Liver (tissue), 9 donors: ENCODE results near the gene SOWAHA. TPM values are rescaled to one million over a fixed set of nuclear protein-coding genes. Genes with fewer than 3 reads are reported as not detected.
A peak's percentile ranks its signal among the peaks of the same experiment; 100 is the strongest.

Source experiments
- DNase-seq: peaks from one replicate; pipeline ENCODE4 v3.0.0-alpha.2; 2017; ENCODE audit warnings: low spot score
- H3K27ac ChIP-seq, 2 donors: one replicate each; pipeline ENCODE4 v1.7.0; 2013; ENCODE audit warnings: inconsistent platforms in 2 of 2, low read length in 2 of 2, control low read depth in 1 of 2, low read depth in 1 of 2, mild to moderate bottlenecking in 1 of 2
- H3K27me3 ChIP-seq, 4 donors: one replicate each; pipeline versions ENCODE4 v1.6.1 to v1.7.0; 2013; ENCODE audit warnings: low read length in 3 of 4, inconsistent platforms in 1 of 4, mild to moderate bottlenecking in 1 of 4, moderate library complexity in 1 of 4; ENCODE audit not compliant: control insufficient read depth in 4 of 4, insufficient read depth in 4 of 4
- H3K36me3 ChIP-seq, 4 donors: one replicate each; pipeline versions ENCODE4 v1.6.1 to v1.7.0; 2013; ENCODE audit warnings: low read length in 3 of 4, mild to moderate bottlenecking in 3 of 4, low read depth in 1 of 4, moderate library complexity in 1 of 4; ENCODE audit not compliant: control insufficient read depth in 4 of 4, insufficient read depth in 3 of 4
- H3K4me1 ChIP-seq, 4 donors: one replicate each; pipeline versions ENCODE4 v1.6.1 to v1.7.0; 2013; ENCODE audit warnings: low read length in 3 of 4, mild to moderate bottlenecking in 3 of 4, moderate library complexity in 1 of 4; ENCODE audit not compliant: control insufficient read depth in 4 of 4, insufficient read depth in 4 of 4
- H3K4me3 ChIP-seq, 3 donors: one replicate each; pipeline versions ENCODE4 v1.6.1 to v1.7.0; 2013; ENCODE audit warnings: low read length in 3 of 3, control low read depth in 1 of 3, low read depth in 1 of 3, mild to moderate bottlenecking in 1 of 3
- H3K9ac ChIP-seq, 2 donors: one replicate each; pipeline ENCODE4 v1.7.0; 2013; ENCODE audit warnings: low read length in 2 of 2, mild to moderate bottlenecking in 2 of 2, moderate library complexity in 2 of 2, control low read depth in 1 of 2, low read depth in 1 of 2
- H3K9me3 ChIP-seq, 4 donors: one replicate each; pipeline versions ENCODE4 v1.6.1 to v1.7.0; 2013; ENCODE audit warnings: low read length in 3 of 4; ENCODE audit not compliant: control insufficient read depth in 4 of 4
- CTCF ChIP-seq: fragments of 150-350 bp; IDR thresholded peaks from 2 replicates; pipeline ENCODE4 v1.5.1; 2017; ENCODE audit warnings: improper control_type of control experiment, low read depth, low read length; ENCODE audit not compliant: missing input control
- EGR1 ChIP-seq, 2 donors: IDR thresholded peaks; 2 replicates each; pipeline ENCODE4 v1.6.1; 2016 to 2018; ENCODE audit warnings: antibody characterized with exemption in 2 of 2, low read depth in 2 of 2
- FOXA1 ChIP-seq: IDR thresholded peaks from 2 replicates; pipeline ENCODE4 v1.6.1; 2016; ENCODE audit warnings: antibody characterized with exemption
- FOXA2 ChIP-seq: IDR thresholded peaks from 2 replicates; pipeline ENCODE4 v1.6.1; 2016; ENCODE audit warnings: antibody characterized with exemption
- HNF4A ChIP-seq, 2 donors: conservative IDR thresholded peaks; 2 replicates each; pipeline ENCODE4 v1.6.1; 2016; ENCODE audit warnings: antibody characterized with exemption in 2 of 2, mild to moderate bottlenecking in 2 of 2
- HNF4G ChIP-seq: IDR thresholded peaks from 2 replicates; pipeline ENCODE4 v1.6.1; 2016; ENCODE audit warnings: antibody characterized with exemption
- JUND ChIP-seq, 2 donors: IDR thresholded peaks; 2 replicates each; pipeline ENCODE4 v1.6.1; 2016; ENCODE audit warnings: antibody characterized with exemption in 2 of 2
- NR2F2 ChIP-seq: IDR thresholded peaks from 2 replicates; pipeline ENCODE4 v1.6.1; 2016; ENCODE audit warnings: antibody characterized with exemption
- RXRA ChIP-seq, 2 donors: IDR thresholded peaks; 2 replicates each; pipeline ENCODE4 v1.6.1; 2017 to 2018; ENCODE audit warnings: antibody characterized with exemption in 2 of 2, mild to moderate bottlenecking in 1 of 2
- SP1 ChIP-seq: IDR thresholded peaks from 2 replicates; pipeline ENCODE4 v1.6.1; 2018; ENCODE audit warnings: antibody characterized with exemption, mild to moderate bottlenecking
- YY1 ChIP-seq: IDR thresholded peaks from 2 replicates; pipeline ENCODE4 v1.6.1; 2016; ENCODE audit warnings: antibody characterized with exemption, mild to moderate bottlenecking
- ZBTB33 ChIP-seq: IDR thresholded peaks from 2 replicates; pipeline ENCODE4 v1.6.1; 2016; ENCODE audit warnings: antibody characterized with exemption
- WGBS: extraction: QIAGEN DNeasy Blood & Tissue Kit; methylation state at CpG from one replicate; pipeline ENCODE4 v1.1.7; 2013; 5-methylcytosine and 5-hydroxymethylcytosine counted together
- polyA plus RNA-seq, 2 donors: library from polyadenylated mRNA; stranded (reverse) in 1 of 2; unstranded in 1 of 2; fragments of 200-250 nt in 1 of 2; fragments of >200 nt in 1 of 2; fragmentation: Nextera tagmentation in 1 of 2; extraction: Ambion mirVana in 1 of 2; gene quantifications; one replicate each; pipeline versions ENCODE4 v1.2.1 to v1.2.3, GENCODE V29; 2013 to 2015
- total RNA-seq, 2 donors: library from RNA; depleted of rRNA; stranded (reverse); fragments of >200 nt; gene quantifications; one replicate each; pipeline ENCODE4 v1.2.3, GENCODE V29; 2014
- donor health status: healthy.
- donor health status: healthy.
- donor health status: healthy.
- donor health status: healthy.
- donor health status: healthy.

SOWAHA gene
- total and polyA plus RNA-seq, 4 donors, result 1.3 to 2.2 (median 1.8) TPM

GRCh38 chr5:132788508-132788907 lies 24.6 kb upstream of the SOWAHA start:
- no peak for DNase-seq
- Histone ChIP-seq H3K9ac (no peak overlapping the region), H3K36me3 (no peaks in the 10 kb centered on the region), H3K4me3 (no peak overlapping the region), H3K9me3 (no peaks in the 10 kb centered on the region), H3K27ac (no peak overlapping the region), H3K4me1 (peaks cover 0 to 26% (median 19%) of the 10 kb centered on the region in 4 donors), H3K27me3 (no peaks in the 10 kb centered on the region)
- WGBS, result 91% methylated on average over 1 of the region's 1 CpG
- TF ChIP-seq ZBTB33 (no peak), HNF4G (no peak), CTCF (no peak), FOXA1 (no peak), HNF4A (conservative IDR thresholded peaks at IDR 0.05) (peak in 1 of 2 donors; percentile 21), EGR1 (IDR thresholded peaks at IDR 0.05; ENCODE audit: low read depth in 2 of 2) (no peak), FOXA2 (no peak), JUND (IDR thresholded peaks at IDR 0.05) (no peak), RXRA (IDR thresholded peaks at IDR 0.05) (peak in 1 of 2 donors; percentile 22), YY1 (no peak), SP1 (no peak), NR2F2 (no peak)

- Histone ChIP-seq H3K27me3 (no peaks in the 10 kb centered on the region), H3K4me3 (no peak overlapping the region), H3K36me3 (no peaks in the 10 kb centered on the region), H3K27ac (no peak overlapping the region), H3K9me3 (no peaks in the 10 kb centered on the region), H3K4me1 (peaks cover 0 to 26% (median 19%) of the 10 kb centered on the region in 4 donors), H3K9ac (no peak overlapping the region)
- TF ChIP-seq ZBTB33, result no peak
- no peak for TF ChIP-seq HNF4G
- DNase-seq, result no peak
- WGBS, result 94% methylated on average over 8 of the region's 8 CpGs
Observed at GRCh38 chr5:132788990-132789886, 23.9 kb upstream of the SOWAHA start.
